ENCODE data around the gene FBXO45. TPM values are rescaled to one million over a fixed set of nuclear protein-coding genes. Genes with fewer than 3 reads are reported as not detected.

The FBXO45 gene
- total RNA-seq, 1 donor from 2014 or later, result 8.2 TPM

GRCh38 chr3:196631682-196632045, 63.2 kb downstream of the FBXO45 start:
- Histone ChIP-seq H3K36me3 (no peaks in the 10 kb centered on the region), H3K4me1 (peaks cover 17% of the 10 kb centered on the region), H3K27ac (peak overlapping the region; percentile 88), H3K4me3 (peak overlapping the region; percentile 66), H3K9me3 (no peaks in the 10 kb centered on the region), H3K27me3 (no peaks in the 10 kb centered on the region)
- TF ChIP-seq CTCF (IDR thresholded peaks at IDR 0.05), result no peak
- DNase-seq, result no peak
- ATAC-seq, result no peak
- intact Hi-C loops (cut with DNase I), result no loop called here

GRCh38 chr3:196632046-196632751, 63.7 kb downstream of the FBXO45 start:
- peak; percentile 94 for ATAC-seq
- Histone ChIP-seq H3K4me3 (peak overlapping the region; percentile 66), H3K9me3 (no peaks in the 10 kb centered on the region), H3K27me3 (no peaks in the 10 kb centered on the region), H3K36me3 (no peaks in the 10 kb centered on the region), H3K27ac (peak overlapping the region; percentile 88), H3K4me1 (peaks cover 17% of the 10 kb centered on the region)
- peak; percentile 43 for TF ChIP-seq CTCF (IDR thresholded peaks at IDR 0.05)
- intact Hi-C loops (cut with DNase I), result no loop called here
- peak; percentile 94 for DNase-seq

- H3K4me1 ChIP-seq, result peaks cover 17% of the 10 kb centered on the region
- peak overlapping the region; percentile 66 for H3K4me3 ChIP-seq
- no peak for ATAC-seq
Observed at GRCh38 chr3:196633555-196634151, 65.2 kb downstream of the FBXO45 start.

DNA sequence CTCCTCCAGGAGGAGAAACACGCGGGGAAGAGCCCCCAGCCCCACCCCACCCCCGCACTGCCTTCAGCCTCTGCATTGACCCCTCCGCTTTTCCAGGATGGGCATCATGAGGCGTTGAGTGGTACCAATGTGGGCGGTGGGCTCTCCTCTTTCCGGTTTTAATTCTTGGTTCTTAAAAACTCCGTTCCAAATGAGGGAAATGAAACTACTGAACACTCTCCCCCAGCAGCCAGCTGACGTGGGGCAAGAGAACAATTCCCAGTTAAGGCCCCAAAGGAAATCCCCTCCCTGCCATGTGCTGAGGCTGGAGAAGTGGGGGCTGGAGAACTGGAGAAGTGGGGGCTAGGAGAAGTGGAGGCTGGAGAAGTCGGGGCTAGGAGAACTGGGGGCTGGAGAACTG, 65.8 kb downstream of the FBXO45 start:
- Histone ChIP-seq H3K27ac (peak overlapping the region; percentile 88), H3K27me3 (no peaks in the 10 kb centered on the region), H3K9me3 (no peaks in the 10 kb centered on the region), H3K4me1 (peaks cover 19% of the 10 kb centered on the region), H3K4me3 (no peak overlapping the region), H3K36me3 (no peaks in the 10 kb centered on the region)
- no peak for TF ChIP-seq CTCF (IDR thresholded peaks at IDR 0.05)
- ATAC-seq (peak; percentile 6), DNase-seq (no peak)
- intact Hi-C loops (cut with DNase I), result no loop called here

More at GRCh38 chr3:196633555-196634151, 65.2 kb downstream of the FBXO45 start:
- DNase-seq, result no peak
- intact Hi-C loops (cut with DNase I), result no loop called here
- Histone ChIP-seq H3K36me3 (no peaks in the 10 kb centered on the region), H3K9me3 (no peaks in the 10 kb centered on the region), H3K27me3 (no peaks in the 10 kb centered on the region), H3K27ac (peak overlapping the region; percentile 88)
- TF ChIP-seq CTCF (IDR thresholded peaks at IDR 0.05), result no peak

GRCh38 chr3:196634829-196635228, 66.4 kb downstream of the FBXO45 start:
- TF ChIP-seq CTCF (IDR thresholded peaks at IDR 0.05), result no peak
- no peak overlapping the region for H3K27ac ChIP-seq
- DNase-seq, result no peak

More at GRCh38 chr3:196634829-196635228, 66.4 kb downstream of the FBXO45 start:
- Histone ChIP-seq H3K4me3 (no peak overlapping the region), H3K9me3 (no peaks in the 10 kb centered on the region), H3K4me1 (peaks cover 20% of the 10 kb centered on the region), H3K27me3 (no peaks in the 10 kb centered on the region), H3K36me3 (no peaks in the 10 kb centered on the region)
- no peak for ATAC-seq
- intact Hi-C loops (cut with DNase I), result no loop called here
